GM18507 (cell line): ENCODE measurements around the gene TSPAN15.

Source experiments
- DNase-seq: peaks from one replicate; pipeline ENCODE4 v3.0.0; 2011; ENCODE audit warnings: low read depth; ENCODE audit not compliant: insufficient read length; ENCODE audit errors: extremely low spot score
- FAIRE-seq: peaks from 2 replicates; lab custom pipeline; 2011; peaks lifted over from hg19 to GRCh38; lab: Jason Lieb, UNC

TSPAN15 gene

DNA sequence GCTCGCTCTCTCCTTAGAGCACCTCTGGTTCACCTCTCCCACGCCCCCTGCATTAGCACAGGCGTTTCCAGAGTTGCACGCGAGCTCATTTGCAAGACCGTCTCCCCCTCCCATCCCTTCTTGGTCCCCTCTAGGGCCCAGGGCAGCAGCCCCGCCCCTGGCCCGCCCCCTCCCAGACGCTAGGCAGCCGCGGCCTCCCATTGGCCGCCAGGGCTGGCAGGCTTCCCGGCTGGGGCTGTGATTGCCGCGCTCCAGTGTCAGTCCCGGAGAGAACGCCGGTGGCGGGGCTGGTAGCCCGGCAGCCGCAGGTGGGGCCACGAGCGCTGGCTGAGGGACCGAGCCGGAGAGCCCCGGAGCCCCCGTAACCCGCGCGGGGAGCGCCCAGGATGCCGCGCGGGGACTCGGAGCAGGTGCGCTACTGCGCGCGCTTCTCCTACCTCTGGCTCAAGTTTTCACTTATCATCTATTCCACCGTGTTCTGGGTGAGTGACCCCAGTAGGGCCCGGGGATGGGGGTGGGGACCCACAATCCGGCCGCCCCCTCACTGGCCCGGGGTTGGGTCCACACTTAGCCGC is at the start of gene TSPAN15:
Gene TSPAN15, plus strand, starts transcription at position 257 of the 575 bp plus-strand sequence. Its CDS starts 130 bp downstream, at position 387.
- peak; percentile 48 for FAIRE-seq
- DNase-seq: peak; percentile 61

DNA sequence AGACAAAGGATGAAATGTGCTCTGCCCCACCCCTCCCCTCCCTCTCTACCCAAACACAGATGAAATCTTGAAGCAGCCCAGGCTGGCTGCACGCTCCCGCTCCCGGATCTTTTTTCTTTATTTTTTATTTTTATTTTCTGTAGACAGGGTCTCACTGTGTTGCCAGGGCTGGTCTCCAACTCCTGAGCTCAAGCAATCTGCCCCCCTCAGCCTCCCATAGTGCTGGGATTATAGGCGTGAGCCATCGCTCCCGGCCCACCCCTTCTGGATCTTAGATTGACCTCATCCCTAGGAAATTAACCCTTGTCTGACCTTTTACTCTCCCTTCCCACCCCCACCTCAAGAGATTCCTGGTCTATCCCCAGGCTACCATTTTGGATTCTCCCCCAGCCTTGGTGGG is 48.9 kb upstream of the TSPAN15 start:
- no peak for FAIRE-seq
- DNase-seq: no peak

DNA sequence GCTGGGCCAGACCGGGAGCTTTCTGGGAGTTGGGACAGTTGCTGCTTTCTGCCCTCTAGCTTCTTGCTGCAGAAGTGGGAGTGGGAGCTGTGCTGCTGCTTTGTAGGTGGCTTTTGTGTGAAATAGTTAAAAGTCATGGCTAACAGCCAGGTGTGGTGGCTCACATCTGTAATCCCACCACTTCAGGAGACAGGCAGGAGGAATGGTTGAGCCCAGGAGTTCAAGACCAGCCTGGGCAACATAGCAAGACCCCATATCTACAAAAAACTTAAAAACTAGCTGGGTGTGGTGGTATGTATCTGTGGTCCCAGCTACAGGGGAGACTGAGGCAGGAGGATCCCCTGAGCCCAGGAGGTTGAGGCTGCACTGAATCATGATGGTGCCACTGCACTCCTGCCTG is 48.2 kb upstream of the TSPAN15 start:
- FAIRE-seq (no peak), DNase-seq (no peak)

DNA sequence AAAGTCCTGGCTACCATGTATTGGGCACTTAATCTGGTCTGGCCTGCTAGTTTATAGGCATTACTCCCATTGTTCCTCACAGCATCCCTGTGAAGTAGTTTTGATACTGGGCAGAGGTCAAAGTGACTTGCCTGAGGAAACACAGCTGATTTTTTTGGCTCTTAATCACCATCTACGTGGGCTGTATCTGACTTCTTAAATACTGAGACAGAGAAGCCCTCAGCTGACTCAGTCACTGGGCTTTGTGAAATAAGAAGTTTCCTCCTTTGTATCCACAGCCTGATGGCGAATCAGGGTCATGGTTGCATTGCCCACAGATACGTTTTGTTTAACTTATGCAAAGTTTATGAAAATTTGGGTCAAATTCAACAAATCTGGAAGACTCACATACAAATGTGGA is 47.7 kb upstream of the TSPAN15 start:
- no peak for DNase-seq
- FAIRE-seq: no peak

DNA sequence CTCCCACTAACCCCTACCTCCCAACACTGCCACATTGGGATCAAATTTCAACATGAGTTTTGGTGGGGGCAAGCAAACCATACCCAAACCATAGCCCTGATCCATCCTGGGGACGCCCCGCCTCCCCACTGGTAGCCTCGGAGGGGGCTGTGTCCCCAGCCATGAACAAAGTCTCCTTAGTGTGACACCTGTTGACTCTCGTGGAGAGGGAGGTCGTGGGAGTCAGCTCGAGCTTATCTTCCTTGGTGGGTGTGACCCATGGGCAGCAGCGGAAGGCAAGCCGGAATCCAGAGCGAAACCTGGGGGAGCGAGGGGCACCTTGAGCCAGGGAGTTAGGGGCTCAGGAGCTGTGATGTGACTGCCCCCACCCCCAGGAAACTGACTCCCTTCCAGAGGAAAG is 46.5 kb upstream of the TSPAN15 start:
- FAIRE-seq (no peak), DNase-seq (no peak)

DNA sequence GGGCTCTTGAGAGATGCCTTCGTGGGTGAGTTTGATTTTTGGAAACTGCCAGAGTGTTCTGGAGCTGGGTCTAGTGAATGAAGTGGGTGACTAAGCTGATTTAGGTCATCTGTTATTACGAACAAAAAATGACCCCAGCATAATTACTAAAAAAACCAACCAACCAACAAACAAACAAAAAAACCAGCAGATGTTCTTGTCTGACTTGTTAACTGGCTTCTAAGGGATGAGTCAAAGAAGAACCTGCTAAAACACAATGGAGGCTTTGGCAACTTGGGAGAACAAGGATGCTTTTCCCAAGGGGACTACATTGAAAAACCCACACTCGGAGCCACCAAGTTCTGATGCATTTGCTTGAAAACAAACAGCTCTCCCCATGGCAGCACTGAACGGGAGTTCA is 46.0 kb upstream of the TSPAN15 start:
- FAIRE-seq: no peak
- DNase-seq: no peak

DNA sequence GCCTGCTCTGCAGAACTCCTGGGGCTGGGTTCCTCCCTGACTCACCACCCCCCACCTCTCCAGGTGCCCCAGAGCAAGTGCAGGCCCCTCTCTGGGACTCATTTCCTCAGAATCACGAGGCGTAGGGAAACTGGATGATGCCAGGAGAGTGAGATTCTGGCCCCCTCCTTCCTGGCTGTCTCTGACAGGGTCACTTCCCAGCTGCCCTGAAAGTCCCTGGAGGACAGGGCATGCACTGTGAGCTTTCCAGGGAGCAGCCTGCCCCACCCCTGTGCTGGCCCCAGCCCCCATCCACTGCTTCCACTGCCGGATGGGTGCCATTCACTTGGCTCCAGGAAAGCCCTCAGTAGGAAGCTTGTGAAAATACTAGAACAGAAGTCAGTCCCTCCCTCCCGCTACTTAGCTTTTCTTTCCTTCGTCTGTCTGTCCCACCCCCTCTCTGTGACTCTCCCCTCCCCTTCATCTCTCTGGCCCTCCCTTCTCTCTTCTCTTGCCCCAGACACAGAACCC is 44.9 kb upstream of the TSPAN15 start:
- DNase-seq (no peak), FAIRE-seq (no peak)

DNA sequence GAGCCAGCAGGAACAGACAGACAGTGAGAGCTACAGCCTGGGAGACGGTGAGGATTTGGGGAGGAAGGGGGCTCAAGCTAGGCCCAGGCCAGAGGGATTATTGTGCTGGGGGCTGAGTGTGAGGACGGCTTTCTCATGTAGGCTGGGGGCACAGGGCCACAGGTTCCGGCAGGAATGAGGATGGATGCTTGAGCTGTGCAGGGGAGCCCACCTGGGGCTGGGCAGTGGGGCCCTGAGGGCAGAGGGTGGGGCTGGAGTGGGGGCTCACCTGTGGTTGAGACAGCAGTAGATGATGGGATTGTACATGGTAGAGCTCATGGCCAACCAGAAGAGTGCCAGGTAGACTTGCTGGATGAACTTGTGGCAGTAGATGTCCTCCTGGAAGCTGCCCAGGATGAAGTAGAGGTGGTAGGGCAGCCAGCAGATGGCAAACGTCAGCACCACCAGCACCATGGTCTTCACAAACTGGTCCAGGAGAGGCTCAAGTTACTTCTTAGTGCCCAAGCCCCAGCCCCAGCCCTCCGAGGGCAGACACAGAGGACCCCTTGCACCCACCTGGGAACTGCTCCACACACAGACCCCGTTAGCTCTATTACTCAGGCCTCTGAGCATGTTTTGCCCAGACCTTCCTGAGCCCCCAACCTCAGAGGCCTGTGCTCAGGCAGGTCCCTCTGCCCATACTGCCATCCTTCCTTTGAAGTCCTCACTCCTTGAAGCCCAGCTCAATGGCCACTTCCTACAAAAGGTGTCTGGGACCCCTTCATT is 44.3 kb upstream of the TSPAN15 start:
- DNase-seq (no peak), FAIRE-seq (no peak)

DNA sequence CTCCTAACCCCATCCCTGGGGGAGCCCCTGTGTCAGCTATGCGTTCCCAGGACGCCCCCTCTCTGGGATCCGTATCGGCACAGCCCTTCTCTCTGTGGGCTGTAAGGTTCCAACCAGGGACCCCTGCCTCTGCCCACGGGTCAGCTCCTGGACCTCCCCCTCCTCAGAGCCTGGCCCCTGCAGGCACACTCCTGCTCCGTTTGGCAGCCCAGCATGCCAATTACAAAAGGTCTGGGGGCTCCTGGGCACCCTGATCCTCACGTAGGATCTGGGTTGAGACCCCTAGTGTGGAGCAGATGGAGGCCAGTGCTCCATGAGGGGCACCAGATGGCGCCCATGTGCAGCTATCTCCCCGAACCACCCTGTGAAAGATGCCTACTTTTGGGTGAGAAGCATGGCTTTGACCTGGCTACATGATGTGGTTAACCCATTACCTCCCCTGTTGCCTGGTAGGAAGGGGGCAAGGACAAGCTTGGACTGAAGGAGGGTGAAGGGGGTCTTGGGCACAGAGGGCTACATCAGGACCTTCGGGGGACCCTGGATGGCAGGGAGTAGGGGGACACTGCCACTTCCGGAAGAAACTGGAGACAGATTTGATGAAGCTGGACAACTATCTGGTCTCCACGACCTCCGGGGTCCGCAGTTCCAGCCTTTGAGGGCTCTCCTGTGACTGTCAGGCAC is 43.5 kb upstream of the TSPAN15 start:
- DNase-seq (no peak), FAIRE-seq (peak; percentile 48)

DNA sequence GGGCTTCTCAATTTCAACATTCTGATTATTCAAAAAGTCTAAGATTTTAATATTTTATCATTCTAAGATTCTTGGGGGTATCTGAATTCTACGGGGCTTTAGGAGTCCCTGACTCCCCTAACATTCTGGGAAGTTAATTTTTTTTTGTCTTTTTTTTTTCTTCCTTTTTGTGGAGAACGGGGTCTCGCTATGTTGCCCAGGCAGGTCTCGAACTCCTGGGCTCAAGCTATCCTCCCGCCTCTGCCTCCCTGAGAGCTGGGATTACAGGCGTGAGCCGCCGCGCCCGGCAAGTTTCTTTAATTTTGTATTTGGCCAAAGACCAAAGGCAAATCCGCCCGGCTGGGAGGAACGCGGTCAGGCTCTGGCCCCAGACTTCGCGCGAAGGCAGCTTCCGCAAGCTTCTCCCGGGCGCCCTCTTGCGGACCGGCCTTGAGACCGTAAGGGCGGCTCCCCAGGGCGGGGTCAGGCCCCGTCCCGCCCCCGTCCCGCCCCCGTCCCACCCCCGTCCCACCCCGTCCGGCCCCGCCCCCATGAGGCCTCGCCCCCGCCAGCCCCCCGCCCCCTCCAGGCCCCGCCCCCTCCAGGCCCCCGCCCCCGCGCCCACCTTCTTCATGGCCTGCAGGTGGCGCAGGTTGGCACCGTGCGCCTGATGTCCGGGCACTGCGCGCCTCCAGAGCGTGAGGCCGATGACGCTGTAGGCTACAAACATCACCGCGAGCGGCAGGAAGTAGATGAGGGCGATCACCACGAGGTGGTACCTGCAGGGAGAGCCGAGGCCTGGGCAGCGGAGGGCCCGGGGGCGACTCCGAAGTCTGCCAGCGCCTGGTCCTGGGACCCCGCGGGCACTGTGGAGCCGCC is 42.7 kb upstream of the TSPAN15 start:
- DNase-seq: peak; percentile 87
- peak; percentile 88 for FAIRE-seq

DNA sequence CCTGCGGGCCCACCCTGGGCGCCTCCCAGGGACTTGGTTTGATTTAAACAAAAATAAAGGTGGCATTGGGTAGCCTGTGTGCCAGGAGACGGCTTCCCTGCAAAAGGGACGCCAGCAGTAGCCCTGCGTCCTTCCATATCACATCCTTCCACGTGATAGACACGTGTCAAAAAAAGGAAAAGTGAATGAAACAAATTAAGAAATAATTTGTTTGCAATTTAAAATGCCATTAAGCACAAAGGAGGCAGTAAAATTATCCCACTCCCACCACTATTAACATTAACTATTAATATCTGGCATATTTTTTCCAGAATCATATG is 42.1 kb upstream of the TSPAN15 start:
- DNase-seq: no peak
- FAIRE-seq: no peak

DNA sequence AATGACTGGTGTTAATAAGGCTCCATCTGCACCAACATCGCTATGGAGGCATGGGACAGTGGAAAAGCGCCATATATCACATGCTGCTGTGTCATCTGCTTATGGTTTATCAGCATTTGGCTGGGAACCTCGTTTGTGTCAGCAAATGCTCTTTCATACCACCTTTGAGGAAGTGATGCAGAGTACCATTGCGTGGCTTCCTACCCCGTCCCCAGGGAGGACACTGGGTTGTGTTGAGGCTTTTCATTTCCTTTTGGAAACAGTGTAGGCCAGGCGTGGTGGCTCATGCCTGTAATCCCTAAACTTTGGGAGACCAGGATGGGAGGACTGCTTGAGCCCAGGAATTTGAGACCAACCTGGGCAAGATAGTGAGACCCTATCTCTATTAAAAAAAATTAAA is 41.3 kb upstream of the TSPAN15 start:
- no peak for DNase-seq
- peak; percentile 77 for FAIRE-seq

DNA sequence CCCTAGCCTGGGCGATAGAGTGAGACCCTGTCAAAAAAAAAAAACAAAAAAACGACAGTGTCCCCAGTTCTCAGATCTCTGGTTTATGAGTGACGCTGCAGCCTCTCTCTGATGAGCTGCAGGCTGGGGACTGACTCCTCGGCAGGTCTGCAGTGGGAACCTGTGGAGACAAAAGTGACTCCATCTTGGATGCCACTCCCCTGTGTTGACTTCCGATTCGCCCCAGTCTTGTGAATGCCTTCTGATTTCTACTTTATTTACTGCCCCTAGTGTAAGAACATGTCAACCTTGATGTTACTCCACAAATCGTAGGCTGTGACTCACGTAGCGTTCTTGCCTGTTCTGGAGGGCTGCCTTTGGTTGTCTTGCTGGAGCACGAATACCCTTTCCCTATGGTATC is 40.8 kb upstream of the TSPAN15 start:
- FAIRE-seq (no peak), DNase-seq (no peak)

DNA sequence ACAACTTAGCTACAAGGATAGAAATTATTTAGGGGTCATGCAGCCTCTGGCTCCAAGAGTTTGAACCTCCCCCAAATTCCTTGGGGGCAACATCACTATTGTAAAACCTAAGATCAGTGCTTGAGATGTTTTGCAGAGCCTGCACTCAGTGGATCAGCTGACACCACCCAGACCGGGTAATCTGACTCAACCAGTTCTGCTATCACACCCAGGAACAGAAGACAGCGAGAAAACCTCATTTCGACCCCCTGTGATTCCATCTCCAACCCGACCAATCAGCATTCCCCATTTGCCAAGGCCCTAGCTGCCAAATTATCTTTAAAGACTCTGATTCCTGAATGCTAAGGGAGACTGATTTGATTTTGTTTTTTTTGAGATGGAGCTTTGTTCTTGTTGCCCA is 39.8 kb upstream of the TSPAN15 start:
- DNase-seq (no peak), FAIRE-seq (no peak)

DNA sequence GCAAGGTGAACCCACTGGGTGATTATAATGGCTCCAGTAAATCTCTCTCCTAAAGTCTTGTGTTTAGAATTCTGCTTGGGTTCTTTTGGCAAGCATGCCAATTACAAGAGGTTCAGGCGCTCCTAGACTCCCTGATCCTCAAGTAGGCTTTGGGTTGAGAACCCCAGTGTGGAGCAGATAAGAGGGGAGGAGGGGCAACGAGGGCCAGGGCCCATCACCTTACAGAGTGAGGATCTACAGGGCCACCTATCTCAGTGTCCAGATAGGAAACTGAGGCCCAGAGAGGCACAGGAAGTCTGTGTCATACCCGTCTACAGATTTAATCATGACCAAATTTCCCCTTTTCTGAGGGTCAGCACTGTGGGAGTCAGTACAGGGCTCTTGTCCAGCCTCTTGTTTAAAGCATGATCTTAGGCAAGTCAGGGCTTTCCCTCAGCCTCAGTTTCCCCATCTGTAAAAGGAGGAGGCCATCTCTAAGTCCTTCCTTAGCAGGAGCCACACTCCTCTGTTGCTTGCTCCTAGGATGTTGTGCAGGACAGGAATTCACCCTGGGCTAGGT is 39.0 kb upstream of the TSPAN15 start:
- no peak for DNase-seq
- no peak for FAIRE-seq

DNA sequence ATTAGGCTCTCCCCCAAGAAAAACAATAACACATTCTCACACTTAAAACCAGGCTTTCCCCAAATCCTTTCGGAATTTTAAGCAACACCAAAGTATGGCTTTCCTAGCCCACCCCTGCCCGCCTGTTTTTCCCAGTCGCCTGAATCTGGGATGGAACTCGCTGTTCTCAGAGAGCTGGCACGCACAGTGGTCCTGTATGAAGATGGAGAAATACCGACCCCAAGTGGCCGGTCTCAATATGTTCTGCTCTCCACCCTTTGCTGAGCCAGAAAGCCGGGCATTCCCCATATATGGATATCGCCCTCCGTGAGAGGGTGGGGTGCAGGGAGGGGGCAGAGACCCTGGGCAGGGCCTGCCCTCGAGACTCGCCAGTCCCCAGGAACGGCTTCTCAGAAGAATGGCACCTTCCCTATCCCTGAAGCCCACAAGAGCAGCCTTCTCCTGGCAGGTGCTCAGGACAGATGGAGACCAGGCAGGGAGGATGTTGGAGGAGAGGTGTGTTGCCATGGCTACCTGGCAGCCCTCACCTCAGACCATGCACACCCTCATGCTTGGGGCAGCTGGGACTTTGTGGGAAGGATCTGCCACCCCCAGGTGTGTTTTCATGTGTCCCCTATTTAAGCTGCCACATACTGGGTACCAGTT is 37.9 kb upstream of the TSPAN15 start:
- DNase-seq: peak; percentile 28

DNA sequence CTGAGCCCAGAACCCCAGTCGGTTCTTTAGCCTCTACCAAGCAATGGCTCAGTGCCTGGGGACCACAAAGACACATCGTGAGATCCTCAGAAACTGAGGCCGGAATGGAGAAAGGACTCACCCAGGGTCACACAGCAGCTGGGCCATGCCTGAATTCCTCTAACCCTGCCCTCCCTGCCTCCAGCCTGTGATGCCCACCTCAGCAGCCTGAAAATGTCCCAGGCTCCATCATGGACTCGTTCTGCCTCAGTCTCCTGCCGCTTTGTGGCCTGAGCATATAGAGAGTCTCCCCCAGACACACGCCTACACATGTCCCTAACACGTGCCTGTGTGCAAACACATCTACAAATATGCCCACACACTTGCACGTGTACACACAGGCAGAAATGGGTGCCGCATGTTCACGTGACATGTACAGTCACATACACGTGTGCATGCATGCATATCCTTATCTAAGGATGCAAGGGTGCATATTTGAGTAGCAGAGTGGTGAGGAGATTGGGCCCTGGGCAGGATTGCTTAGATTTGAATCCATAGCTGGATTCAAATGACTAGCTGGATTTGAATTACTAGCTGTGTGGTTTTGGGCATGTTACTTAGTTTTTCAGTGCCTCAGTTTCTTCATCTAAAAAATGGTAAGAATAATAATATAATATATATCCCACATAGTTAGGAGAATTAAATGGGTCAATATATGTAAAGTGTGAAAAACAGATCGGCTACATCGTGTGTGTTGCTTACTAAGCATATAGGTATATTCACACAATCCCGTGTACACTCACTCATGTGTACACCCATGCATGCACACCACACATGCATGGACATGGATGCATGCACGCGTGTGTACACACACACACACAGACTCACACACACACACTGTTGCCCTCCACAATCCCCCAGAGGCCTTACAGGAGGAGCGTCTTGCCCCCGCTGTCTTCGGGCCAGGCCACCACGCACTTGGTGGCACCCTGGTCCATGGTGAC is 36.9 kb upstream of the TSPAN15 start:
- DNase-seq: no peak
- FAIRE-seq: no peak

More for the DNA sequence above, 37.9 kb upstream of the TSPAN15 start:
- FAIRE-seq: peak; percentile 36

DNA sequence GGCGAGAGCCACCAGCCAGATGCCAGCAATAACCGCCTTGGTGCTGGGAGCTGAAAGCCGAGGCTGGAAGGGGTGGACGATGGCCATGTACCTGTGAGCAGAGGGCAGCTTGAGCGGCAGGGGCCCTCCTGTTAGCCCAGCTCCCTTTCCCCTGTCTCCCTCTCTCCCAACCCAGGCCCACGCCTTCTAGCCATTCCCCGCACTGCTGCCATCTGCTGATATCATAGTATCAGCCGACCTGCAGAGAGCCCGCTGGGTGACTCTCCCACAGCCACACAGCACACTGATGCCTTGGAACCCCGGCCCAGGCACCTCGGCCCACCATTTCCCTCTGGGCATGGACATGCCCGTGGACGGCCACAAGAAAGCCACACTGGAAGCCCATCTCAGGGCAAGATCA is 36.2 kb upstream of the TSPAN15 start:
- no peak for DNase-seq
- FAIRE-seq: no peak
